ENCODE results near the gene SIL1.

Gene SIL1

DNA sequence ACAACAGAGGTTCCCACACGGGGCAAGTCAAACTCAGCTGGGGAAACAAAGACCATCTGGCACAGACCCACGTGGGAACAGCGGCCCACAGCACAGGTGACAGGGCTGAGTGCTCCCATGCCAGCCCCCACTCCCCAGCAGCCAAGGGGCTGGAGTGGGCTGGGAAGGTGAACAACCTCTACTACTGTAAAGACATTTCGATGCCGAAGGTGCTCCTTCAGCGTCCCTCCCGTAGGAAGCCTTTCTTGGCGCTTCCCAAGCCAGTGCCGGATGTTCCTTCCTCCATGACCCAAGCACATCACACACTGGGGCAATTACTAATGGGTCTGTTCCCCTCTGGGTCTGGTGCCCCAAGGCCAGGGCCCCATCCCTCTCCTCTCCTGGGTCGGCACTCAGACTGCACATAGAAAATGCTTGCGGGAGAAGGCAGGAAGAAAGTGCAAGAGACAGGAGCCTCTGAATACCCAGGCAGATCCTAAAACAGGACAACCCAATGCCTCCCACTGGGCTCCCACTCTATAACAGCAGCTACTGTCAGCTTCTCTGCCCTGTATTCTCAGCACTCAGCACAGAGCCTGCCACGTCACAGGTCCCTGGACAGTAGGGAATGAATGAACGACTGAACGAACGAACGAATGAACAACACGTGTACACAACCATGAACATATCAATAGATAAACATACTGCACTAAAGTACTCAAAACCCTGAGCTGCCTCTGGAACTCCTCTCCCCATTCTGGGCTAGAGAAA, 246.0 kb downstream of the SIL1 start:
- no peak for DNase-seq

DNA sequence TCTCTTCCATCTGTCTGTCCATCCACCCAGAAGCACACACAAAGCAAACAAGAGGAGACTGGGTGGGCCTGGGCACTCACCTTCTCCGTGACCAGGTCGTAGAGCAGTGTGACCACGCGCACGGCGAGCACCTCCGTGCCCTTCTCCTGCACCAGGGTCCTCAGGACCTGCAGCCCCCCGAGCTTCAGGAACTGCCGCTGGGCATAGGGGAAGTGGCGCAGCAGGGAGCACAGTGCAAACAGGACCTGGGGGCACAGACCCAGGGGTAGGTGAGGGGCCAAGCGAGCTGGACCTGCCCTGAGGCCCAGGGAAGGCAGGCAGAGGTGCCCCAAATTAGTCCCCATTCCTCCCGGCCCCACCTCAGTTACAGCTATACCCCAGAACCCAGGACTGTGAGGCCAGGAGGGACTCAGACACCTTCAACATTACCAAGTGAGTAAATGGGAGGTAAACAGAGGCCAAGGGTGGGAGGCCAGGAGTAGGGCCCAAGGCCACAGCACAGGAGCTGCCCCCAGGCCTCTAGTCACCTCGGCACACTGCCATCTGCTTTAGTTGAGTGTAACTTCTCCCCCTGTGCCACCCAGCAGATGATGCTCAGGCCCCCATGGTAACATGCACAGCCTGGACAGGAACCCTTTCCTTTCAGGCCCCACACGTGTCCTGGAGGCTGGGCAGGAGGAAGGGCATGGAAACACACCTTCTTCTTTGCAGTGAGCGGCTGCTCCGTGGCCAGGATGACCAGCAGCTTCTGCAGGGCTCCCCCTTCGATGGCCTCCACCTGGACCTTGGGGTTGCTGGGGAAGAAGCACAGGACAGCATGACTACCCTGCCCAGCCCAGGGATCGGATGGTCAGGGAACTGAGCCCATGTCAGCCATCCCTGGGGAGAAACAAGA, 246.8 kb downstream of the SIL1 start:
- no peak for DNase-seq

DNA sequence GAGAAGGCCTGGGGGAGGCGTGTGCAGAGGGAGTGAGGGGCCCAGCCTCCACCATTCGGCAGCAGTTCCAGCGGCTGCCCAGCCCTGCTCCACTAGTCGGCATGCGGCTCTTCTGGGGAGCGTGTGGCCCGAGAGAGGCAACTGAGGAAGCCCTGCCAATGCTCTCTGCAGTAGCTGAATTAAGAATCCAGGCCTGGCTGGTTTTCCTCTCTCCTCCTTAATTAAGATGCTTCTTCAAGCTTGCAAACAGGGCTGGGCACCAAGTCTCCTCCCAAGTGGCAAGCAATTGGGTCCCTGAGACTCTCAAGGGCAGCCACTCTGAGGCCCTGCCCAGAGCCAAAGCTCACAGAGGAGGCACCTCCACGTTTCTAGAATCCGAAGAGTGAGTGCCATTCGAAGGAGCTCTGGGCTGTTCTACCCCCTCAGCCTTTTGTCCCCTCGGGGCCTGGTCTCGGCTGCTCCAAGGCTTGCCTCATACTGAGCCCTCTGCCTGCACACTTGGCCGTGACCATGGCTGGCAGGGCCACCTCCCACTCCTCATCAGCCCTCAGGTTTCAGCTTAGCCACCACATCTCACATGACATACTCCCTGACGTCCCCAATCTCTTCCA, 247.6 kb downstream of the SIL1 start:
- DNase-seq: no peak

DNA sequence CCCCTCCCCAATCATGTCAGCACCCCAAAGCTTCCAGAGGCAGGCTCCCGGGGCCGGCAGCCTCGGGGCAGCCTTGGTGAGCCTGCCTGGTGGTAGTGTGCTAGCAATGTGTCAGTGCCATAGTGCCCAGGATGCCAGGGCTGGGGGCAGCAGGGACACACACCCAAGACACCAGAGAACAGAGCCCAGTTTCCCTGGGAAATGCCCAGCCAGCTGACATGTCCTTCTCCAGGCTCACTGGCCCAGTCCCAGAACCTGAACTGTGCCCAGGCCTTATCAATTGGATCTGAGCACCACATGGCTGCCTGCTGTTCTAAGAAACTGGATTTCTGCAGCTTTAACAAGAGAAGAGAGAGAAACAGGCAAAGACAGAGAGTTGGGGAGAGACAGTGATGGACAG, 248.2 kb downstream of the SIL1 start:
- no peak for DNase-seq

DNA sequence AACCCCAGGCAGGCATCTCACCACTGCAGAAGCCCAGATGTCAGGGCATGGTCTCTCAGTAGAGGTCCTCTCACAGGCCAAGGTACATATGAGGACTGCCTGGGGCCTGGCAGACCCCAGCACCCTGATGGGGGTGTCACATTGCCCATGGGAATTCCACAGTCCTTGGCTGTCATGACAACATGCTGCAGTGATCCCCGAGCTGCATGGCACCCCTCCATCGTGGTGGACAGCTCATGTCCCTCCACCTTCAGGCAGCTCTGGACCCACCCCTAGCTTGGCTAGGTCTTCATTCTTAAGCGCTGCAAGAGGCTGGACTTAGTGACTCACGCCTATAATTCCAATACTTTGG, 249.0 kb downstream of the SIL1 start:
- no peak for DNase-seq

DNA sequence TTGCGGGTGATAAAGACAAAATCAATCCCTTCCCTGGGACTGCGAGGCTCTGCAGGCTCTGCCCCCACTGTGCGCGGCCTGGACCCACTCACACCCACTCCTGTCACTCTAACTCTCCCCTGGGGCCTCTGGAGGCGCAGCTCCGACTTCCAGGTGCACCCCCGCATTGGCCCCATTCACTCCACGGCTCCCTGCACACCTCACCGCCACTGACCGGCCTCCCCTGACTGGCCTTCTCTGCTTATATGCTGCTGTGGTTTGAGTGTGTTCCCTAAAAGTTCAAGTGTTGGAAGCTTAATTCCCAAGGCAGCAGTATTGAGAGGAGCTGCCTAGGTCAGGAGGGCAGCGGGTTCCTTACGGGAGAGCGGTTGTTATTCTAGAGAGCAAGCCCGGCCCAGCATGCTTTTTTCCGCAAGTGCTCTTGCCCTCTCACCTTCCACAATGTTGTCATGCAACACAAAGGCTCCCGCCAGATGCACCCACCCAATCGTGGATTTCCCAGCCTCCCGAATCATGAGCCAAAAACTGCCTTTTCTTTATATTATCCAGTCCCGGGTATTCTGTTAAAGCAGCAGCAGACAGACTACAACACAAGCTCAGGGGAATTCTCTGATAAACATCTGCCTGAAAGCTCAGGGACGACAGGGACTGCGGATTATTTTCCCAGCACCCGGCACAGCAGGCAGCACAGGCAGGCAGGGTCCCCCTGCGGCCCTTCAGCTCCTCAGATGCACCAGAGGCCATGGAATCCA, 249.5 kb downstream of the SIL1 start:
- no peak for DNase-seq

DNA sequence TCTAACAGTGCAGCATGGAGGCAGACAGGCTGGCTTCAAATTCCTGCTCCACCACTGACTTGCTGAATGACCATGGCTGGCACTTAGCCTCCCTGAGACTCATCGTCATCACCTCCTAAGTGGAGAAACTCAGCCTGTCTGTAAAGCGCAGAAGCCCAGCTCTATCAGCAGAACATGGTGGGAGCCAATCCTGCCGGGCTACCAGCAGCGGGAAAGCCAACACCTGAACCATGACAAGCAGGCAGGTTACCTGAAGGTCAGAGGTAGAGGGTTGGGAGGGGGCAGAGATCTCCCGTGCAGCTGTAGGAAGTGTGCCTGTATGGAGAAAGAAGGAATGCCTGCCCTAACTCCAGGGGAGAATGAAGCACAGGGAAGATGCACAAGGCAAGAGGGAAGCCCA, 250.4 kb downstream of the SIL1 start:
- DNase-seq: no peak

DNA sequence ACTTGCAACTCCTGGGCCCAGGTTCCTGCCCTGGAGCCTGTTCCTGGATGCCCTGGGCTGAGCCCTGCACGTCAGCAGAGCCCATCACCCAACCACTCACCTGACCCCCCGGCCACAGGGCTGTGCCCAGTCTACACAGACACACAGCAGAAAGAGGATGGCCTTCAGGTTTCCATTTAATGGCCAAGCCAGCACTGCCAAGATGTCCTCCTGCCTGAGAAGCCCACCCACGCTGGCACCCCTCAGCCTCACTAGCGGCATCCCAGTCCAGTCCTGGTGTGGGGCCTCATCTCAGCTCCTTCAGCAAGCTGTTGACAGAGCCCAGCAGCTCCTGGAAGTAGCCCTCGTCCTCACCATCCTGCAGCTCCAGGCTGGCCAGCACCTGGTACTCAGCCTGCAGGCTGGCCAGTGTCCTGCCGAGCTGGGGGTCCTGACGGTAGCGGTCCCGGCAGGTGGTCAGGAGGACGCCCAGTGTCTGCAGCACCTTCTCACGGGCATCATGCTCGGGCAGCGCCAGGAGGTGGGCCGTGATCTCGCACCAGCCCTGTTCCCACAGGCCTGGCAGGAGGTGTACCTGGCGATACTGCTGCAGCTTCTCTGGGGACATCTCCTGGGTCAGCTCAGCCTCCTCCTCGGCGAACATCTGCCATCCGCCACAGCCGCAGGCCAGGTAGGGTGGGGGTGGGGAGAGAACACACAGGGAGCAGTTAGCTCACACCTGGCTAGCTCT, 251.2 kb downstream of the SIL1 start:
- no peak for DNase-seq

DNA sequence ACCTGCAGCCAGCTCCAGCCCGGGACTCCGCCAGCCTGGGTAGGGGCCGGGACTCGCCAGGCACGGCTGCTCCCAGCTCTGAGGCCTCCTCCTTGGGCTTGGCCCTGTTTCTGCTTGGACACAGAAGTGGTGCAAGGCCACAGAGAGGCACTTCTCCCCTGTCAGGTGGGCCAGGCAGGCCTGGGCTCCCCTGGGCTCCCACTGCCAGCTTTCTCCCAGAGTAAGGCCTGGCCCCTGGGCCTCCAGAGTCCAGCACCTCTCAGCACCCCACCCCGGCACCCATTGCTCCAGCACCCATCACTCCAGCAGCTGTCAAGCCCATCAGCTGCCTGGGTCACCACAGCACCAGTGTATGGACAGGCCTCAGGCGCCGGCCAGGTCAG, 251.9 kb downstream of the SIL1 start:
- DNase-seq: no peak

DNA sequence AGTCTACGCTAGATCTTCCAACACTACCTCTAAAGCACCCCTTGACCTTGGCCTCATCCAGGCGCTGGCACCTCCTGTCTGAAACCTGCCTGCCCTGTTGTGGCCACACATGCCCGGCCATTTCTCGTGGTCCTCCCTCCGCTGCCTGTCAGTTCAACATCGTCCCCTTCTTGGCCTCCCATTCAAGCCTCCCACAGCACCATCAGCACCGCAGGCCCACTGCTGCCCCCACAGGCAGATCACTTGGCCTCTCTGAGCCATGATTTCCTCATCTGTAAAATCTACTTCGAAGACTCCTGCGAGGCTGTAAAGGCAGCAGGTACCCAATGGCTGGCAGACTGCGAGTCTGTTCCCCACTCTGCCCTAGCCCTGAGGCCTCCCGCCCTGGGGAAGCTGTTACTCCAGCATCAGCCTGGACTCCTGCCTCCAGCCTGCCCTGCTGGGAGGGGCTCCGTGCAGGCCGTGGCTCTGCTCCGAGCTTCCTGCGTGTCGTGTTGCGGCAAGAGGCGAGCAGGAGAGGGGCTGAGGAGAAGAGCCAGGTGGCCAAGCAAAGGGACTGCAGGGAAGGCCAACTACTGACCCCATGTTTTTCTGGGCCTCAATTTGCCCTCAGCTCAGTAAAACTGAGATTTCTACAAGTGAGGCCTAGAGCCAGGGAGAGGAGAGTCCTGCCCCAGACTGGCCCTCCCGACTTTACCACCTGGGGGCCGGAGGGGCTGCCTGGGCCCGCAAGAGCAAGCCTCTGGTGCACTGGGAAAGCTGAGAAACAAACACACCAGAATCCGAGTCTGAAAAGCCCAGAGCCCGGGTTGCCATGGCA, 252.5 kb downstream of the SIL1 start:
- DNase-seq: no peak

DNA sequence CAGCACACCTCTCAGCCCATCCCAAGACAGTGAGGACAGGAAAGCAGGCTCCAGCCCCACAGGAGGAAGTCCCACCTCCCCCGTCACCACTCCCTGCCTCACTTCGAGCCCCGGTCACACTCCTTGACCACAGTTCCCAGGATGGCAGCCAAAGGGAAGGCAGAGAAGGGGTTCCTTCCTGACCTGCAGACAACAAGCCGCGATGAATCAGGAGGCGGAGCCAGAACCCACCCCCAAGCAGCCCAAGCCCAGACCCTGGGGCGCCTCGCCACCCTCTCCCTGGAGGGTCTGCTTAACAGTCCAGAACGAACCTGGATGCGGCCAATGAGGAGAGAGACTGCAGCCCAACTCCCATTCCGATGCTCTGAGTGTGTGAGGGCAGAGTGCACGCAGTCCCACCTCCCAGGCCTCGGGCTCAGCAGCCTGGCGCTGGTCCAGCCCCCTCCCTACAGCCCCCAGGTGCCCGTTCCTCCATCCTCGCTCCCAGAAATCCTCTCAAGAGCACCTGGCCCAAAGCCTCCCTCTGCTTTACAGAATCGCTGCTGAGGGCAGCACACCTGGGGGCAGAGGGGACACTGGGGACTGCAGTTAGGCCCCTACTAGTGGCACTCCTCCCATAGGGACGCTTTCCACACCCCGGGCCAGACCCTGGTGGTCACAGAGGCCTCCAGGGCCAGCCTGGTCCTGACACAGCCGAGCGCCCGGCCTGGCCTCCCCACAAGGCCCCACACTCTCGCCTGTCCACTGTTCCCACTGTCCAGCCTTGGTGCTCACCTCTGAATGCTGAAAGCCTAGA, 253.4 kb downstream of the SIL1 start:
- no peak for DNase-seq

DNA sequence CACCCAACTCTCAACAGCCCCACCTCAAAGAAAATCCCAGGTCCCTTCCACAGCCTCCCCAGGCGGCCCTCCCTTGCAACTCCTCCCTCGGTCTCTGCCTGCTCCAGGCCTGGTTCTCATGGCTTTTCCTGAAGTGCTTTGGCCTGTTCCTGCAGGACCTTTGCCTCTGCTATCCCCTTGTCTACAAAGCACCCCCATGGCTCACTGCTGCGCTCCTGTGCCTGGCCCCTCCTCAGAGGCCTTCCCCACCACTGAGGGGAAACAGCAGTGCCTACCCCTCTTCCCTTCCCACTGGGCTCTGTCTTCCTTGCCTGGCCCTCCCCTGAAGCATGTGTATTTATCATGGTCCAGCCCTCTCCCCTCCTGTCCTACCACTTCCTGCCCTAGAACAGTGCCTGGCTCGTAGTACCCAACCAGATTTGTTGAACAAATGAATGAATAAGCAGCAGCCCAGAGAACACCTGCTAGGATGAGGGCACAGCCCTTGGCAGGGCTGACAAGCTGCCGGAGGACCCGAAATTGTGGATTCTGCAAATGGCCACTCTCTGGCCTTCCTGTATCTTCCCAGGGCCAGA, 254.5 kb downstream of the SIL1 start:
- no peak for DNase-seq

DNA sequence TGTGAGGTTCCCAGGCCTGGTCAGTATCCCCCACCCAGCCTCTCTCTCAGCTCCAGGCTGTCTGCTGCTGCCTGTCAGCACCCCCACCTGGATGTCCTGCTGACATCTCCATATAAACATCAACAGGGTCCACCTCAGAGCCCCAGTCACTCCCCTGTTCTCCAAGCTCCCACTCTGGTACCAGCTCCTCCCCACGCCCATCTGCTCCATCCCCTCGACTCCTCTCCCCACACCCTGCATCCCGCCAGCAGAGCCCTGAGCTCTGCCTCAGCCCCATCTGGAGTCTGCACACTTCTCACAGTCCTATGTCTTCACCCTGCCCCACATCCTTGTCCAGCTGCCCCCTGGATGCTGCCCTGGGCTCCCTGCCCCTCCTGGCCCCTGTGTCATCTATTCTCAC, 255.3 kb downstream of the SIL1 start:
- DNase-seq: no peak

DNA sequence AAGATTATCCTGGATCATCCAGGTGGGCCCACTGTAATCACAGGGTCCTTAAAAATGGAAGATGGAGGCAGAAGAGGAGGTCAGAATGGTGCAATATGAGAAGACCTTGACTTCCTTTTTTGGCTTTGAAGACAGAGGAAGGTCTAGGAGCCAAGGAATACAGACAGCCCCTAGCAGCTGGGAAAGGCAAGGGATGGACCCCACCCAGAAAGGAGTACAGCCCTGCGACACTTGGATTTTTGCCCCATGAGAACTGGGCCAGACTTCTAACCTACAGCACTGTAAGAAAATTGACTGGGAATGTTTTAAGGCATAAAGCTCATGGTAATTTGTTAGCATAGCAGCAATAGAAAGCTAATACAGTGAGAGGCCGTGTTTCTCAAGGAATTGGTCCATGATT, 256.1 kb downstream of the SIL1 start:
- DNase-seq: no peak

DNA sequence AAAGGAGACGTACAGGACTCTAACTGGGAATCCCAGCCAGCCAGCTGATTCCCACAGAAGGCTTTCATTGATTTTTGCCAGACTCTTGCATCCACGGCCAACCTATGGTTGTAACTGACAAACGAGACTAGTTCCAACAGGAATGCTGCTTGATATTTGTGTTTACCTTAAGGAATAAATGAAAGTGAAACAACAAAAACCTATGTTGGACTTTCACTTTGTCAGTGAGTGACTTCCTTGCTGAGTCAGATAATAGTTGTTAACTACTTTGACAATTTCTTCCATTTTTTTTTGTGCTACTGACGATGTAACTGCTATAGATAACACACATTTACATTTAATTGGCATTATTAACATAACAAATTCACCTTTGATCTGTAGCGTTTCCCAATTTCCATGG, 259.6 kb downstream of the SIL1 start:
- no peak for DNase-seq

DNA sequence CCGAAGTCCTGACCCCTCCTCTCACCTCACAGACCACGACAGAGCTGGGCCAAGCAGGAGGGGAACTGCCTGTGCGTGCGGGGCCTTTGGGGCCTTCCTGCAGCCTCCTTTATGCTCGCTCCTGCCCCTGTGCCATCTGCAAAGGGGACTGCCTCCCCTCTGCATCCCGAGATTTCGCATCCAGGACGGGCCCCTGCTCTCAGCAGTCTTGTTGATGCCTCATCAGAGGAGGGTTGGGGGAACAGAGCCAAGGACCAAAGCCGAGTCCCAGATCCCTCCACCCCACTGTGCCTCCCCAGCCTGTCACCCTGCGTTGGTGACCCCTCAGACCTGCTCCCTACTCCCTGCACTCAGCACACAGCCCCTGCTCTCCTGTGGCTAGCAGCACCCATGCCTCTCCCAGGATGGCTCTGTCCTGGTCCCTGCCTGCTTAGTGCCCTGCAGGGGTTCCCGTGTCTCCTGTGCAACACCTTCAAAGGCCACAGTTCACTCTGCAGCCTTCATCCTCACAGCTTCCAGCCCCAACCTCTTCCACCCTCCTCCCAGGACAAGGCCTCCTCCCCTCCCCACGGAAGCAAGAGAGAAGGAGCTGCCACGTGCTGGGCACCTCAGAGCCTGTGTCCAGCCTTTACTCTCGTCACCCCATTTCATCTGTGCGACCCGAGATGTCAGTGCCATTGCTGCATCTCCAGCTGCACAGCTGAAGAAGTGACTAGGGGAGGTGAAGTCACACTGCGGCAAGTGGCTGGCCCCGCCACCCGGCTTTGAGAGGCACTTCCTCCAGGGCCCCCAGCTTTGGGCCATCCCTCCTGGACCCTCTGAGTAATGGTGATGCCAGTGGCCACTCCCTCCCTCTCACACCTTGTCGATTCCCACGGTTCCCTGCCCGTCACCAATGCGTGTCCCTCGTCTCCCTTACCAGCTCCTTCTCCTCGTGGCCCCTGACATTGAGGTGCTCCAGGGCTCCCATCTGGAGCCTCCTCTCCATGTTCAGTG, 260.5 kb downstream of the SIL1 start:
- no peak for DNase-seq

DNA sequence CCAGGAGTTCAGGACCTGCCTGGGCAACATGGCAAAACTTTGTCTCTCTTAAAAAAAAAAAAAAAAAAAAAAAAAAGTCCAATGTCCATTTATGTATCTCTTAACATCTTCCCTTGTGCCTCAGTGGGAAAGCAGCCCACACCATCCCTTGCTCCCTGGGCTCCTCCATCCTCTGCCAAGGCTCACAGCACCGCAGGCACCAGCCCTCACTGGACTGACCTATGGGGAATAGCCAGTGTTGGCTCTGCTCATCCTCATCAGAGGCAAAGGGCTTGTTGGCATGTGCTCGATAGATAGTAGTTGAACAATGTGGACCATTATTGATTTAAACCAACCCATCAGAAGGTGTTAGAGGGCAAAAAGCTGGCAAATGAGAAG, 261.2 kb downstream of the SIL1 start:
- no peak for DNase-seq

DNA sequence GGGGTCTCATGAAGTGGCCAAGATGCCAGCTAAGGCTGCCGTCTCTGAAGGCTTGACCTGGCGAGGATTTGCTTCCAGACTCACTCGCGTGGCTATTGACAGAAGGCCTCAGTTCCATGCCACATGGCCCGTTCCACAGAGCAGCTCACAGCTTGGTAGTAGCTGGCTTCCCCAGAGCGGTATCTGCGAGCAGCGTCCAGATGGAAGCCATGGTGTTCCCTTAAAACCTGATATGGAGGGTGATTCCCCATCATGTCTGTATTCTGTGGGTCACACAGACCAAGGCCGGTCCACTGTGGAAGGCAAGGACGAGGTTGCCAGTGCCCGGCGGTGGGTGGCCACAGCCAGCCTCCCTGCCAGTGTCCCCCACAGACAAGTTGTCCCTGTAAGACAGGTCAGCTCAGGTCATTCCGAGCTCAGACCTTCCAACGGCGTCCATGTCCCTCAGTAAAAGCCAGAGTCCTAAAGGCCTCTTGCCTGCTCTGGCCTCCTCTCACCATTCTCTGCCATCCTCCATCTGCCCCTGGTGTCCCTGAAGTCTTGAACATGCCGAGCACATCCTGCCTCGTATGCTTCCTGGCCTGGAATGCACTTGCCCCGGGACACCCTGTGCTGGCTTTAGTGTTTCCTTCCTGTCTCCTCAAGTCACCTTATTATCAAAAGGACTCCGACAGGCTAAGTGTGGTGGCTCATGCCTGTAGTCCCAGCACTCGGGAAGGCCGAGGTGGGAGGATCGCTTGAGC, 261.8 kb downstream of the SIL1 start:
- no peak for DNase-seq

DNA sequence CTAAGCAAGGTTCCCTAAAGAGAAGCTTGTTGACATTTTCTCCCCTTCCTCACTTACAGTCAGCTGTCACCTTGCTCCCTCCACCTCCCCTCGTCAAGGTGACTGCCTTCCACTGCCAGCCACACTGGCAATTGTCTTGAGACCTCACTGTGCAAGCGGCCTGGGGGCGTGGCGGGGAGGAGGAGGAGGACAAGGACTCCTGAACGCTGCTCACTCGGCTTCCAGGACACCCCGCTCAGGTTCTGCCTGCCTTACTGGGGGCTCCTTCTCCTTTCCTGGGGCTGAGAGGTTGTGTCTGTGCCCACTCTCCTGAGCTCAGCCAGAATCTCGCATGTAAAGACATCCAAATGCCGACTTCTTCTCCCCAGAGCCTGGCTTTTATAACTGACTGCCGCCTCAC, 262.7 kb downstream of the SIL1 start:
- no peak for DNase-seq
